Uterus (tissue), 2 donors: Measurements from ENCODE around the gene SLC25A21.

Source experiments
- CTCF ChIP-seq, 4 experiments: fragments of 200-600 bp in 2 of 4; fragments of 450-650 bp in 2 of 4; sonication (generic) in 2 of 4; IDR thresholded peaks; one replicate each; pipeline ENCODE4 v1.5.1; 2016 to 2019; ENCODE audit warnings: antibody characterized with exemption in 4 of 4, mild to moderate bottlenecking in 2 of 4, moderate library complexity in 1 of 4
- POLR2A ChIP-seq, 2 donors: fragments of 450-650 bp; IDR thresholded peaks; one replicate each; pipeline ENCODE4 v1.6.1; 2016; ENCODE audit warnings: antibody characterized with exemption in 2 of 2, mild to moderate bottlenecking in 1 of 2, moderate library complexity in 1 of 2

- TF ChIP-seq CTCF (IDR thresholded peaks at IDR 0.05) = no peak
- no peak for TF ChIP-seq POLR2A (IDR thresholded peaks at IDR 0.05)
Observed at GRCh38 chr14:37083599-37083998, 88.8 kb downstream of the SLC25A21 start.
